SK-MEL-5 (cell line): ENCODE results near the gene GNB1L. TPM values are rescaled to one million over a fixed set of nuclear protein-coding genes. Genes with fewer than 3 reads are reported as not detected.

Experiments used
- DNase-seq: peaks from one replicate; pipeline ENCODE4 v3.0.0-alpha.2; 2016; ENCODE audit warnings: low read depth, low spot score
- in situ Hi-C: cut with HindIII; loops from 2 replicates; pipeline ENCODE4 v1.10.0; 2016; ENCODE audit warnings: low sequenced_read_pairs, high pct_unique_total_duplicates, low pct_unique_long_range_greater_than_20kb
- polyA plus RNA-seq, 2 experiments: library from polyadenylated mRNA; depleted of rRNA; stranded (reverse); fragments of >200 nt; gene quantifications; 2 replicates each; pipeline ENCODE4 v1.2.3, GENCODE V29; 2015
- total RNA-seq: library from RNA; depleted of rRNA; stranded (reverse); fragments of >200 nt; shearing (Covaris generic); gene quantifications from 2 replicates; pipeline ENCODE4 v1.2.3, GENCODE V29; 2014; rRNA removed

Gene GNB1L
- total RNA-seq = 6.2 and 8.7 TPM in 2 replicates
- 8.4 and 8.6 TPM in 2 replicates for polyA plus RNA-seq (2015; cell fraction: cytosol; rRNA removed)
- 6.6 and 13.2 TPM in 2 replicates for polyA plus RNA-seq (2015; cell fraction: nucleus; rRNA removed)

- in situ Hi-C loops = no loop called here
- DNase-seq = peak; percentile 96
Observed at GRCh38 chr22:19854778-19855503, at the start of gene GNB1L, which contains the start of gene RTL10. Gene GNB1L (minus strand): TSS chr22:19854874. CDS start chr22:19821355, 33,519 bp downstream. Gene RTL10 (minus strand): TSS chr22:19854874. CDS start chr22:19852261, 2,613 bp downstream.

GRCh38 chr22:19904174-19904856 lies 49.6 kb upstream of the GNB1L start:
- no peak for DNase-seq
- in situ Hi-C loops = no loop called here

GRCh38 chr22:19903513-19903912 lies 48.8 kb upstream of the GNB1L start:
- in situ Hi-C loops = no loop called here
- DNase-seq = no peak

GRCh38 chr22:19903031-19903430 lies 48.4 kb upstream of the GNB1L start:
- in situ Hi-C loops = no loop called here
- no peak for DNase-seq

GRCh38 chr22:19902245-19902715 lies 47.6 kb upstream of the GNB1L start:
- peak; percentile 50 for DNase-seq

GRCh38 chr22:19901577-19902244 lies 47.0 kb upstream of the GNB1L start:
- no peak for DNase-seq
- in situ Hi-C loops = no loop called here

More at GRCh38 chr22:19902245-19902715, 47.6 kb upstream of the GNB1L start:
- in situ Hi-C loops = no loop called here

- DNase-seq = no peak
- in situ Hi-C loops = no loop called here
Observed at GRCh38 chr22:19900707-19901436, 46.2 kb upstream of the GNB1L start.

- in situ Hi-C loops = no loop called here
- no peak for DNase-seq
Observed at GRCh38 chr22:19898831-19899567, 44.3 kb upstream of the GNB1L start.

- DNase-seq = no peak
- in situ Hi-C loops = no loop called here
Observed at GRCh38 chr22:19898145-19898544, 43.5 kb upstream of the GNB1L start.

GRCh38 chr22:19897726-19898125 lies 43.1 kb upstream of the GNB1L start:
- DNase-seq = no peak
- in situ Hi-C loops = no loop called here

GRCh38 chr22:19896665-19897355 lies 42.1 kb upstream of the GNB1L start:
- in situ Hi-C loops = no loop called here
- DNase-seq = no peak

GRCh38 chr22:19895160-19895849 lies 40.6 kb upstream of the GNB1L start:
- in situ Hi-C loops = no loop called here
- no peak for DNase-seq

- no peak for DNase-seq
- in situ Hi-C loops = no loop called here
Observed at GRCh38 chr22:19893363-19893762, 38.7 kb upstream of the GNB1L start.

- in situ Hi-C loops = no loop called here
- DNase-seq = no peak
Observed at GRCh38 chr22:19892925-19893324, 38.3 kb upstream of the GNB1L start.

GRCh38 chr22:19892257-19892879 lies 37.7 kb upstream of the GNB1L start:
- in situ Hi-C loops = no loop called here
- no peak for DNase-seq
